NCI-H748 (cell line): ENCODE results near the gene GULP1.

Experiments used
- DNase-seq: peaks from one replicate; lab custom pipeline; 2025; ENCODE audit not compliant: unreplicated experiment; lab: John Stamatoyannopoulos, UW

Gene GULP1

DNA sequence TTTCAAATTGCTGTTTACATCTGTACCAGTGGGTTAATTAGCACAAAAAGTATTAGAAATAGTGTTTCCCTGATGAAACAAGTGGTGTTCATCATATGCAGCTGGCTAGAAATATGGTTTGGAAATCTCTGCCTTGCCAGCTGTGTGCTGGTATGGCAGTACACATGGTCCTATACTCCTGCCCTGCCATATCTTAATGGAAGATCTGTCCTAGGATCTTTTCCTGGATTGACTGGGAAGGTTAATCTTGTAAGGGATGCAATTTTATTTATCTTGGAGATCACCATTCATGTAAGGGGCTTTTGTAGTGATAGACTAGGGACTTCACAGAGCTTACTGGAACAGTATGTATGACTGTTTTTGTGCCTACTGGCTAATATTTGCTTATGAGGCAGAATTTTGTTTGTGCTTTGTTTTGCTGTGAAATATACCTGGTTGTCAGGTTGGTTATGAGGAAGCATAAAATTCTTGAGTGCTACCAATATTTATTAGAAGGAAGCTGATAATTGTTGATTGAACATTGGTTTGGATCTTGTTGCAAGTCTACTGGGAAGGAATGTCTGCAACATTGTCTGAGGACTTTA, 73.5 kb downstream of the GULP1 start:
- DNase-seq: no peak

DNA sequence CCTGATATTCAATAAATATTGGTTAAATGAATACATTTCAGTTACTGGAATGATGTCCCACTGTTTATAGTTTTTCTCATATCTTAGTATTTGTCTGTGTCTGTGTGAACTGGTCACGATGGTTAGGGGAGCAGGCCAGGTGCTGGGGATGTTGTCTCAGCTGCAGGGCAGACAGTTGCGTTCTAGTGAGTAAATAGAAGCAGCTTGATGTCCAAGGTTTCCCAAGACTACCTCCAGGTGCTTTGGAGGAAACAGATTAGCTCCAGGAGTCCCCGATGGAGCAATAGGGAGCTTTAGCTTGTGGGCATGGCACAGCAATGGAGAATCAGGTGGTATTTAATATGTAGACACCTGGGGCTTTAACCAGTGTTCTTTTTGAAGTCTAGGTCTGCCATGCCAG, 75.5 kb downstream of the GULP1 start:
- DNase-seq: peak; percentile 95

DNA sequence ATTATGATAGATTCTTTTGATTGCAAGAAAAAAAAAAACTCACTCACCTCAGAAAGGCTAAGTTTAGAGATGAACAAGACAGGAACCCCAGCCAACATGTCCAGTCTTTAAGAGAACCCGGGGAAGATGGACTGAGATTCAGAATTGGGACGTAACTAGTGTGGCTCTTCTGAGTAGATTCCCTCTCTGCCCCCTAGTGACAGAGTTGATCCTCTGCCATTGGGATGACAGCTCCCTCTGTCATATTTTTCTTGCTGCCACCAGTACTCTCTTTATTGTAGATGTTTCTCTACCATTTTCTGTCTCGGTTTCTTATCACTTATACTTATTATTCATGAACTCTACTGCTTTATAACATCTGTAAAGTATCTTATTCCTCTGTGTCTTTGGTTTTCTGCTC, 77.7 kb downstream of the GULP1 start:
- DNase-seq: peak; percentile 74

DNA sequence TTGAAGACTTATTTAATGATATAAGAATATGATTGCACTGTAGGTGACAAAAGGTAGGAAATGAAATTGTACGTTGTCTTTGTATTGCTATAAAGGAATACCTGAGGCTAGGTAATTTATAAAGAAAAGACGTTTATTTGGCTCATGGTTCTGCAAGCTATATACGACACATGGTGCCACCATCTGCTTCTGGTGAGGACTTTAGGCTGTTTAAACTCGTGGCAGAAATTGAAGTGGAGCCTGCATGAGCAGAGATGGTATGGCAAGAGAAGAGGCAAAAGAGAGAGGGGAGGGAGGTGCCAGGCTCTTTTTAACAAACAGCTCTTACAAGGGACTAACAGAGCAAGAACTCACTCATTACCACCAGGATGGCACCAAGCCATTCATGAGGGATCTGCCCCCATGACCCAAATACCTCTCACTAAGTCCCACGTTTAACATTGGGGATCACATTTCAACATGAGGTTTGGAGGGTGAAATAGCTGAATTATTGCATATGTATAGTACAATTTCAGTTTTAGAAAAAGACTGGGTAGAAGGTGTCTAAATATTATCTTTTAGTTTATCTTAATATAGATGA, 86.8 kb downstream of the GULP1 start:
- DNase-seq: no peak

DNA sequence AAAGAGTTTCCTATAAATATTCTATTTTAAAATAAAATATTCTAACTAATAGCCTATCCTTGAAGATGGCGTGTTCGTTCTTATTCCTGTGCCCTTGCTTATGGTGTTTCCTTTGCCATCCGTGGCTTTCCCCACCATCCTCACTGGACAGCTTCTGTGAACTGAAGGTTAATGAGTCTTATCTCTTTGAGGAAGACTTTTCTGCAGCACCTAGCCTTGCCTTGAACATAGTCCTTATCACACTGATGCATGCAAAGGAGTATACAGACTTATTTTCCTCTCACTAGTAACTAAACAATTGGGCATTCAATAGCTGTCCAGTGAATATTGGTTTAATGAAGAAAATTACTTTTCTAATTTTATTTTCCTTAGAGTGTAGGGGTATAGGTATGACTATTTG, 88.1 kb downstream of the GULP1 start:
- DNase-seq: no peak

DNA sequence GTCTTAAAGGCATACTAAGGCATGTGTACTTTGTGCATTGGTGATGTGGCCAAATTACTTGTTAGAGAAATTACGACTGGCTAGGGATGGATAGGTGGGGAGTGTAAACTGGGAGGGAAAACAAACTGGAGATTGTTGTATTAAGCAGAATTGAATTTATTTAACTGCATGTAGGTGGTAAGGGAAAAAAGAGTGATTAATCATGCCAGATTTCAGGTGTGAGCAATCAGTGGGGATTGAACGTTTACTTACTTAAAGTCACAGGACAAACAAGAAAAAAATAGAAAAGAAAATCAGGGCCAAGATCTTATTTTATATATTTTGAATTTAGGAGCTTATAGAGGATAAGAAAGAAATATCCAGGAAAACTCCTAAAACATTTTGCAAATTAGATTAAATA, 88.6 kb downstream of the GULP1 start:
- no peak for DNase-seq

DNA sequence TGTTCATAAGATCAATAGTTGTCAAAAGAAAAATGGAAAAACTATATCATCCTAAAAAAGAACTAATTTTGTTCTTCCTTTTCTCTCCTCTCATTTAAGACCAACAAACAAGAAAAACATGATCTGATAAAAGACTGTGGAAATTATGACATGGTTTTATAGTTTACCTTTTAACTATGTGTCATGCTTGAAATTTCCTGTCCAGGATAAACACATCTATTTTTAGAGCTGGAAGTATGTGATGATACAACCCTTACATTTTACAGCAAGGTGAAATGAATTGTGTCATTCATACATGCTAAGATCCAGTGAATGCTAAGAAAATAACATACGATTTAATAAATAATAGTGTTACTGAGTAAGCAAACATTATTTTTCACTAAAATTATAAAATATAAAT, 89.9 kb downstream of the GULP1 start:
- DNase-seq: no peak

DNA sequence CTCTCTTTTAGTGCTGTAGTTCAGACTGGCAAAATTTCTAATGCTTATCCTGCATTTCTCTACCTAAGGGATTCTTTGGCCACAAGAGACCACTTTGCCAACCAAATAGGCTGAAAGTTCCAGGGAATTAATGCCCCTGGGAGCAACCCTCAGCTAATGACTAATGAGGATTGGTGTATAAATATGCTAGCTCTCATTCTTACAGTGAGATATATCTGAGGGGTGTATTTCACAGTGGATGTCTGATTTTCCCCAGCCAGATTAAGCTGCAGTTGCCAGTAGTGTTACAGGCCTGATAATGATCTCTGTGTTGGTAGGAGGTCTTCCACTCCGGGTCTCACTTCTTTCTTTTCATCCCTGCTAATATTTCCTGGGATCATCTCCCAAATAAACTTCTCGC, 90.4 kb downstream of the GULP1 start:
- DNase-seq: no peak

DNA sequence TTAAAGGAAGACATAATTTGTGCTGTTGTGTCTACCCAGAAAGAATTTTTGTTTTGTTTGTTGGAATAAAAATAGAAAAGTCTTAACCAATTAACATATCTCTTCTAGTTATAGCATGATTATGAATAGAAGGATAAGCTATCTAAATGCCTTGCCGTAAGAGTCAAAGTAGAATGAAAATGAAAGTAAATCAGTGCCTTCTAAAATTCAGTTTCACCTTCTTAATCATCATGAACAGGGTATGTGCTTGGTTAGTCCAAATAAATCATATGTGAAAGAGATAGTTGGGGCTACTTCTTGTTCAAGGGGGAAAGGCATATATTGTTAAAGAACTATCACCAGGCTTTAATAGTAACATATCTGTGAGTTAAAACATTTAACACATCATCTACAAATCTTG, 91.5 kb downstream of the GULP1 start:
- no peak for DNase-seq

DNA sequence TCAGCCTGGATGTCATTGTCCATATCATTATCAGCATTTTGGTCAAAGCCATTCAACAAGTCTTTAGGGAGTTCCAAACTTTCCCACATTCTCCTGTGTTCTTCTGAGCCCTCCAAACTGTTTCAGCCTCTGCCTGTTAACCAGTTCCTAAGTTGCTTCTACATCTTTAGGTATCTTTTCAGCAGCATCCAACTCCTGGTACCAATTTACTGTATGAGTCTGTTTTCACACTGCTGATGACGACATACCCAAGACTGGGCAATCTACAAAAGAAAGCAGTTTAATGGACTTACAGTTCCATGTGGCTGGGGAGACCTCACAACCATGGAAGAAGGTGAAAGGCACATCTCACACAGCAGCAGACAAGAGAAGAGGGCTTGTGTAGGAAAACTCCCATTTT, 94.2 kb downstream of the GULP1 start:
- DNase-seq: no peak

DNA sequence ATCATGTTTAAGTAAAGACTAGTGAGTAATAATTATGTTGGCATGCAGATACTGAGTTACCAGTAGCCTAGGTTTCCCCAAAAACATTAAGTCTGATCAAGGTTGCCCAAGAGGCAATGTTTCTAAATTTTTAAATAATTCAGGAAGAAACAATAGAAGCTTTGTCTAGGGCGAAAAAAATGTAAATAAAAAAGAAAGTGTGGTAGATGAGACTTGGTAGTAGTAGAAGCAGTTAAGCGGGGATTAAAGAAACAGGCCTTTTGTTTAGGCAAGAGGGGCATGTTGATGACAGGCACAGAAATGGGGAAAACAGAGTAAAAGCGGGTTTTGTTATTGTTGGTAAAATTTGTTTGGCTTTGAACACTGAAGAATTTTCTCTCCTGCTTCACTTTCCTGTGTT, 97.2 kb downstream of the GULP1 start:
- DNase-seq: no peak

DNA sequence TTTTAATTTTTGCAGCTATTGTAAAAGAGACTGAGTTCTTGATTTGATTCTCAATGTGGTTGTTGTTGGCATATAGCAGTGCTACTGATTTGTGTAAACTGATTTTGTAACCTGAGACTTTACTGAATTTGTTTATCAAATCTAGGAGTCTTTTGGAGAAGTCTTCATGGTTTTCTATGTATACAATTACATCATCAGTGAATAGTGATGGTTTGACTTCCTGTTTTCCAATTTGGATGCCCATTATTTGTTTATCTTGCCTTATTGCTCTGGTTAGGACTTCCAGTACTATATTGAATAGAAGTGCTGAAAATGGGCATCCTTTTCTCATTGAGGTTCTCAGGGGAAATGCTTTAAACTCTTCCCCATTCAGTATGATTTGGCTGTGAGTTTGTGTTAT, 99.7 kb downstream of the GULP1 start:
- DNase-seq: no peak

DNA sequence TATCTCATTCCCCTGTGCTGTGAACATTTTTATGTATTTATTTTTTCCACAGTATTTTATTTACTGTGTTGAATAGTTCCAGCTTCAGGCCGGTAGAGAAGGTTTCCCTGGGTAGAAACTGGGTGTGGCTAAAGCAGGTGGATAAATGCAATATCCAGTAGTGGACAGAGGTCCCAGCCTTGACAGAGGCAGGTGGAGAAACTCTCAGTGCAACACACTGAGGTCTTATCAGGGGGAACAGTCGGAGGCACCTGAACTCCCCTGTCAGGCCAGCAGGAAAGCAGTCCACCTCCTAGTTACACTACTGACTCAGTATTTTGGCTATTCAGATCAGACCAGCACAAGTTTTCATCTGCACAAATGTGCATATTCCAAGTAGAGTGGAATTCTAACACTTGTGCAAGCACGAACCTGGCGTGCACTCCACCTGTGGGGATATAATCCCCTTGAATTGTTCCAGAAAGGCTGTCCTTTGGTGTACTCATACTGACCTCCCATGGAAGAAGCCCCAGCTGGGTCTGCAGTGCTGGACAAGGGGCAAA, 103.3 kb downstream of the GULP1 start:
- DNase-seq: no peak

DNA sequence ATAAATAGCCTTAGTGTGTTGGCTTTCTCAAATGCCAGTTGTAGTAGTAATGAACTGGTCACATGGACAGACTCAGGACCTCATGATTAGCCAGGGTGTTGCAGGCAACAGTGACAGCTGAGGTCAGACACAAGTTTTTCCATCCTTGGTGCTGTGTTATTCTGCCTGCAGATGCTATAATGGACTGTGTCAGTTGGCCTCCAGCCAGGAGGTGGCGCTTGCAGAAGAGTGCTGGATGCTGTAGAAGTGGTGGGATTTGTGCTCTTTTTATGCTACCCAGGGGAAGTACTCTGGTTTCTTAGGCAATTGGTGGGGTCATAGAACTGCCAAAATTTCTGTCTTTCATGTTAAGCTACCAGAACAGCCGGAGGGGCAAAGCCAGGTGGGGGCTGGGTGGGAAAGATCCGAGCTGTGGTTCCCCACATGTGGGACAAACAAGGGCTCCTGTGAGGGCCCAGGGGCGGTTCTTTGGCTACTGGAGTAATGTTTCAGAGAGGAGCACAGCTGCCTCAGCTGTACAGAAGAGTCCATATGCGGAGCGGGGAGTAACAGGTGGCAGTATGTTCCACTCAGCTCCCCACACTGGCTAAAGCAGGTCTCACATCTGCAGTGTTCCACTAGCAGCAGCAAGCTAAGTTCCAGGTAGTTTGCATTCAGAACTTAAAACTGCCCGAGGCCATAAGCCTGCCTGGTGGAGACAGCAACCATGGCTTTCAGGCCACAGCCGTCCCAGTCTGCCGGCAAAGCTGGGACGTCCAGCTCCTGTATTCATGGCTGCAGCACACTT, 104.4 kb downstream of the GULP1 start:
- DNase-seq: no peak

DNA sequence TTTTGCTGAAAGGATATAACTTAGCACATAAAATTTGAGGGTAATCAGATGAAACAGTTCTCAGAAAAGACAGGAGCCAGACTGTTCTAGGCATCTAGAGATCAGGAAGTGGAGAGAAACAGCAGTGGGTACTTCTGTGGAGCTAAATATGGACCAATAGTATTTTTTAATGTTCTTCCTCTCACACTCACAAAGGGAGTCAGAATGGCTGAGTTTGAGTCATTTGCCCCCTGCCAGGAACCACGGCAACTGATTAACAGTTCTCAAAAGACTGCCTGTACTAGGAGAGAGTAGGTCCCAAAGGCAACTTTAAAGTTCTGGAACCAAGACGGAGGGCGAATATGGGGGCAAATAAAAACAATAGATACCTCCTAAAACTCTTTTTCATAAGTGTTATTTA, 107.5 kb downstream of the GULP1 start:
- DNase-seq: no peak

DNA sequence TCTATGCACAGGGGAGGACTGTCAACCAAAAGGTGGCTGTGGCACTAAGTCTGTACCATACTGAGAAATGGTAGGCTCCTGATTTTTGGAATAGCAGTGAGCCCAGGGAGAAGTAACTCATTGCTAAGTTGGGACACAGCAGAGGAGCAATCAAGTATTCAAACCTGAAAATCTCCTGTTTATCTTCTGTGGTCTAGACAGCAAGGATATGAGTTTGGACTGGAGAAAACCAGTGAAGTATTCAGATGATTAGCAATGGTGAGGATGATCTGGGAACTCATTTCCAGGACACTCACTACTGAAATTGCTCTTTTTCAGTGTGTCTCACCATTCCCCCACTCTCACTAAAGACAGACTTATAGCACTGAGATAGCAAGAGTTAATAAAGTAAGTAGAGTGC, 112.0 kb downstream of the GULP1 start:
- DNase-seq: no peak

DNA sequence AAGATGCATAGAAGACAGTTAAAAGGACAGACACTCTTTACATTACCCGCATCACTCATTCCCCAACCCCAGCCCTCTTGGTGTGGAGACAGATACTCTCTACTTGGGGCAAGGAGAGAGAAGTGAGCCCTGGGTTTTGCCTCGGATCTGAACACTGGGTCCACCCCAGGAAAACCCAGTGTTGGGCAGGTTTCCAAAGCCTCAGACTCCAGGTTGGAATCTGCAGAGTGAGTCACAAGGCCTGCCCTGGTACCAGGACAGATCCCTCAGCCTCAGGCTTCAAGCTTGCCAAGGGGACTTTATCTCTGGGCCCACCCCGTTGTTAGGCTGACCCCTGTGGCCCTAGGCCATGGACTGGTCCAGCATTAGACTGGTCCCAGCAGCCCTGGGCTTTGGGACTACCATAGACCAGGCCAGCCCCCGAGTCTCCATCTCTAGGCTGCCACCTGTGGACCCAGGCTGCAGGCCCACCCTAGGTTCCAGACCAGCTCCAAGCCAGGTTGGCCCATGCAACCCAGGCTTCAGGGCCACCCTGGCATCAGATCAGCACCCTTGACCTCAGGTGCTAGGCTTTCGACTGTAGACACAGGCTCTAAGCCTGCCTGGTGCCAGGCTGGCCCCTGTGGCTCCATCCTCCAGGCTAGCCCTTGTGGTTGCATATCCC, 112.8 kb downstream of the GULP1 start:
- no peak for DNase-seq

DNA sequence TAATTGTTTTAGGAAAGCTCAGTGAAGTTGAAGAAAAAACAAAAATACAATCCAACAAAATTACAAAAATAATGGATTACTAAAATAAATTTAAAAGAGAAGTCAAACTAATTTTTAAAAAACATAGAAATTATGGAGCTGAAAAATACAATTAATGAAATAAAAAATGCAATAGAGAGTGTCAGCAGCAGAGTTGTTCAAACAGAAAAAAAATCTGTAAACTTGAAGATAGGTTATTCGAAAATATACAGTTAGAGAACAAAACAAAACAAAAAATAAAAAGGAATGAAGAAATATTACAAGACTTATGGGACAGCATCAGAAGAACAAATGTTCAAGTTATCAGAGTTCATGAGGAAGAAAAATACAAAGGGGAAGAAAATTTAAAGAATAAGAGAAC, 114.7 kb downstream of the GULP1 start:
- no peak for DNase-seq

DNA sequence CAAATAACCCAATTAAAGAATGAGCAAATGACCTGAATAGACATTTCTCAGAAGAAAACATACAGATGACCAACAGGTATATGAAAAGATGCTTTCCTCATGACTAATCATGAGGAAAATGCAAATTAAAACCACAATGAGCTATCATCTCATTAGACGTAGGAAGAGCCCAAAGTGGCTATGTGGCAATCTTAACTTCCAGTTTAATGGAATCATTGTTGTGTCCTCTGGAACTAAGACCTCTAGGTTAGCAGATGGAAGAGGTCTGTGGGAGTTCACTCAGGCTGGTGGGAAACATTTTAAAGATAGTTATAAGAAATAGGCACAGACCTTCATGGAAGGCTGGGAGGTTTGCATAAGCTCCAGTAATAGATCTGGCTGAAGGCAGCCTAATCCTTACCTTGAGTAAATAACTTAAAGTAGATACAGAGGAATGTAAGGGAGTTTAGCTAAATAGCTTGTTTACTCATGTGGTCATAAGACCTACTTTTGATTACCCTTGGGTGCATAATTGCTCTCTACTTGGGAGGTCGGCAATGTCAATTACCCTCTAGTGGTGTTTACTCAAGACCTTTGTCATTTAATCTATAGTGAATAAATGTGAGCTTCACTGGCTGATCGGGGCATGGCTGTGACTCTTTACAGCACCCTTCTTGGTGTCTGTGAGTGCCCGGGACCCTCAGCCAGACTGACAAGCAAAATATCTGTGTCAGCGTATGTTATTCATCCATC, 119.0 kb downstream of the GULP1 start:
- no peak for DNase-seq

DNA sequence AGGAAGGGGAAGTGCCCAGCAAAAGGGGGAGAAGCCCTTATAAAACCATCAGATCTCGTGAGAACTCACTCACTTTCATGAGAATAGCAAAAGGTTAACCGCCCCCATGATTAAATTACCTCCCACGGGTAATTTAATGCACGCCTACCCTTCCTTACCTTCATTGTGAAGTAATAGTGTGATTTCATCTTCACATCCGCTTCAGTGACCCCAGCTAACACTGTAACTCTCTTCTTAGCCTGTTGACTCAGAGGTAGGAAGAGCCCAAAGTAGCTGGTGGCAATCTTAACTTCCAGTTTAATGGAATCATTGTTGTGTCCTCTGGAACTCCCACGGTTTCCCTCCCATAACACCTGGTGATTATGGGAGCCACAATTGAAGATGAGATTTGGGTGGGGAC, 120.5 kb downstream of the GULP1 start:
- DNase-seq: no peak

DNA sequence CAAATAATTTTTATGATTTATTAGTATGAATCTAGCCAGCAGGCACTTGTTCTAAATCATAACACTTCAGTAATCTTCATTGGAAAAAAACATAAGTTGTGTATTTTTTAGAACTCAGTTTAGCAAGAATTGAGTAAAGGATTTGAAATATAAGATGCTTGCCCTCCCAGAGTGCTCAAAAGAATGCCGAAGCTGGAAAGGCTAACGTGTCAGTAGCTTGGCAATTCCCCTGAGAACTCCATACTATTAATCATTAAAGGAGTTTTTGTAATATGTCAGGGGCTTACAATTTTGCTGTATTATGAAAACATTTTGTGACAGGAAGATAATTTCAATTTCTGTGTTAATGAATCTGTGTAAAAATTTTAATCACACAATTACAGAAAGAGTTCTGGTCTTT, 122.7 kb downstream of the GULP1 start:
- no peak for DNase-seq
